Measurements from ENCODE around the gene C11orf98. TPM values are rescaled to one million over a fixed set of nuclear protein-coding genes. Genes with fewer than 3 reads are reported as not detected.
A peak's percentile ranks its signal among the peaks of the same experiment; 100 is the strongest.

The C11orf98 gene
- total RNA-seq, 1 experiment from 2014 or later = 154 TPM

DNA sequence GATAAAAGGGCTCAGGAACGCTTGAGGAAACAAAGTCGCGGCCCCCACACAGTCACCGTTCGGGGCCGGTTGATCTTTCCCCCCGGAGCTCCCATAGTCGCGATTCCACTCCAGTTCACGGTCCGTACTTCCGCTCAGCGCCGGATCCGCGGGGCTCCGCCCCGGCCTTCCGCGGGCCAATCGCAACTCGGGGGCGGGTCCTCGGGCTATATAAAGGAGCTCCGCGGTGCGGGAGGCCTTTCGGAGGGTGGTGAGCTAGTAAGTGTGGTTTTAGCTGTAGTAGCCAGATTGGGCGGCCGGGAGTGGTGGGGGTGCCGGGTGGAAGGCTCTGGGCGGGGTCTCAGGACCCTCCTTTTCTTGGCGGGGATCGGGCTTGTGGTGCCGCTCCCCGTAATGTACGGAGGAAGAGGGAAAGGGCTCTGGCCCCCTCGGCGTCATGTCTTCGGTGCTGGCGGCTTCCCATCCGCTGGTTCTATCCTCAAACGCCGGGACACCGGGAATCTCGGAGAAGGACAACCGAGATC lies at the start of gene C11orf98, which contains the start of gene CSKMT (continued):
- TF ChIP-seq, protein P1, sequence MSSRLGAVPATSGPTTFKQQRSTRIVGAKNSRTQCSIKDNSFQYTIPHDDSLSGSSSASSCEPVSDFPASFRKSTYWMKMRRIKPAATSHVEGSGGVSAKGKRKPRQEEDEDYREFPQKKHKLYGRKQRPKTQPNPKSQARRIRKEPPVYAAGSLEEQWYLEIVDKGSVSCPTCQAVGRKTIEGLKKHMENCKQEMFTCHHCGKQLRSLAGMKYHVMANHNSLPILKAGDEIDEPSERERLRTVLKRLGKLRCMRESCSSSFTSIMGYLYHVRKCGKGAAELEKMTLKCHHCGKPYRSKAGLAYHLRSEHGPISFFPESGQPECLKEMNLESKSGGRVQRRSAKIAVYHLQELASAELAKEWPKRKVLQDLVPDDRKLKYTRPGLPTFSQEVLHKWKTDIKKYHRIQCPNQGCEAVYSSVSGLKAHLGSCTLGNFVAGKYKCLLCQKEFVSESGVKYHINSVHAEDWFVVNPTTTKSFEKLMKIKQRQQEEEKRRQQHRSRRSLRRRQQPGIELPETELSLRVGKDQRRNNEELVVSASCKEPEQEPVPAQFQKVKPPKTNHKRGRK (CRISPR knock-in tag; IDR thresholded peaks at IDR 0.05; ENCODE audit: borderline replicate concordance) = no peak
- TF ChIP-seq, protein P2, sequence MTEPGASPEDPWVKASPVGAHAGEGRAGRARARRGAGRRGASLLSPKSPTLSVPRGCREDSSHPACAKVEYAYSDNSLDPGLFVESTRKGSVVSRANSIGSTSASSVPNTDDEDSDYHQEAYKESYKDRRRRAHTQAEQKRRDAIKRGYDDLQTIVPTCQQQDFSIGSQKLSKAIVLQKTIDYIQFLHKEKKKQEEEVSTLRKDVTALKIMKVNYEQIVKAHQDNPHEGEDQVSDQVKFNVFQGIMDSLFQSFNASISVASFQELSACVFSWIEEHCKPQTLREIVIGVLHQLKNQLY (CRISPR knock-in tag; IDR thresholded peaks at IDR 0.05) = no peak
- TF ChIP-seq HMGA2 (CRISPR knock-in tag; IDR thresholded peaks at IDR 0.05) (peak; percentile 26; the same call in 1 of the 2 replicates), GTF2I (CRISPR knock-in tag; conservative IDR thresholded peaks at IDR 0.05) (no peak), ZNF121 (CRISPR knock-in tag; IDR thresholded peaks at IDR 0.05) (no peak), GABPB1 (CRISPR knock-in tag; IDR thresholded peaks at IDR 0.05) (peak; percentile 19; the same call in 1 of the 2 replicates), TP53 (CRISPR knock-in tag; IDR thresholded peaks at IDR 0.05) (no peak), IRF2 (CRISPR knock-in tag; IDR thresholded peaks at IDR 0.05; ENCODE audit: borderline replicate concordance, low read depth) (no peak), NFYB (CRISPR knock-in tag; conservative IDR thresholded peaks at IDR 0.05; ENCODE audit: low read depth) (peak; percentile 80), ZNF263 (CRISPR knock-in tag; IDR thresholded peaks at IDR 0.05; ENCODE audit: low read depth) (no peak), FOXJ3 (CRISPR knock-in tag; IDR thresholded peaks at IDR 0.05; ENCODE audit: borderline replicate concordance) (no peak), CREB1 (CRISPR knock-in tag; IDR thresholded peaks at IDR 0.05) (no peak), ZNF671 (CRISPR knock-in tag; IDR thresholded peaks at IDR 0.05) (peak; percentile 91)
- TF ChIP-seq, protein P3, sequence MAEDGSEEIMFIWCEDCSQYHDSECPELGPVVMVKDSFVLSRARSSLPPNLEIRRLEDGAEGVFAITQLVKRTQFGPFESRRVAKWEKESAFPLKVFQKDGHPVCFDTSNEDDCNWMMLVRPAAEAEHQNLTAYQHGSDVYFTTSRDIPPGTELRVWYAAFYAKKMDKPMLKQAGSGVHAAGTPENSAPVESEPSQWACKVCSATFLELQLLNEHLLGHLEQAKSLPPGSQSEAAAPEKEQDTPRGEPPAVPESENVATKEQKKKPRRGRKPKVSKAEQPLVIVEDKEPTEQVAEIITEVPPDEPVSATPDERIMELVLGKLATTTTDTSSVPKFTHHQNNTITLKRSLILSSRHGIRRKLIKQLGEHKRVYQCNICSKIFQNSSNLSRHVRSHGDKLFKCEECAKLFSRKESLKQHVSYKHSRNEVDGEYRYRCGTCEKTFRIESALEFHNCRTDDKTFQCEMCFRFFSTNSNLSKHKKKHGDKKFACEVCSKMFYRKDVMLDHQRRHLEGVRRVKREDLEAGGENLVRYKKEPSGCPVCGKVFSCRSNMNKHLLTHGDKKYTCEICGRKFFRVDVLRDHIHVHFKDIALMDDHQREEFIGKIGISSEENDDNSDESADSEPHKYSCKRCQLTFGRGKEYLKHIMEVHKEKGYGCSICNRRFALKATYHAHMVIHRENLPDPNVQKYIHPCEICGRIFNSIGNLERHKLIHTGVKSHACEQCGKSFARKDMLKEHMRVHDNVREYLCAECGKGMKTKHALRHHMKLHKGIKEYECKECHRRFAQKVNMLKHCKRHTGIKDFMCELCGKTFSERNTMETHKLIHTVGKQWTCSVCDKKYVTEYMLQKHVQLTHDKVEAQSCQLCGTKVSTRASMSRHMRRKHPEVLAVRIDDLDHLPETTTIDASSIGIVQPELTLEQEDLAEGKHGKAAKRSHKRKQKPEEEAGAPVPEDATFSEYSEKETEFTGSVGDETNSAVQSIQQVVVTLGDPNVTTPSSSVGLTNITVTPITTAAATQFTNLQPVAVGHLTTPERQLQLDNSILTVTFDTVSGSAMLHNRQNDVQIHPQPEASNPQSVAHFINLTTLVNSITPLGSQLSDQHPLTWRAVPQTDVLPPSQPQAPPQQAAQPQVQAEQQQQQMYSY (CRISPR knock-in tag; IDR thresholded peaks at IDR 0.05) = peak; percentile 84
- TF ChIP-seq, protein P4, sequence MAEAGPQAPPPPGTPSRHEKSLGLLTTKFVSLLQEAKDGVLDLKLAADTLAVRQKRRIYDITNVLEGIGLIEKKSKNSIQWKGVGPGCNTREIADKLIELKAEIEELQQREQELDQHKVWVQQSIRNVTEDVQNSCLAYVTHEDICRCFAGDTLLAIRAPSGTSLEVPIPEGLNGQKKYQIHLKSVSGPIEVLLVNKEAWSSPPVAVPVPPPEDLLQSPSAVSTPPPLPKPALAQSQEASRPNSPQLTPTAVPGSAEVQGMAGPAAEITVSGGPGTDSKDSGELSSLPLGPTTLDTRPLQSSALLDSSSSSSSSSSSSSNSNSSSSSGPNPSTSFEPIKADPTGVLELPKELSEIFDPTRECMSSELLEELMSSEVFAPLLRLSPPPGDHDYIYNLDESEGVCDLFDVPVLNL (CRISPR knock-in tag; IDR thresholded peaks at IDR 0.05; ENCODE audit: borderline replicate concordance, low read depth) = no peak
- TF ChIP-seq, protein P5, sequence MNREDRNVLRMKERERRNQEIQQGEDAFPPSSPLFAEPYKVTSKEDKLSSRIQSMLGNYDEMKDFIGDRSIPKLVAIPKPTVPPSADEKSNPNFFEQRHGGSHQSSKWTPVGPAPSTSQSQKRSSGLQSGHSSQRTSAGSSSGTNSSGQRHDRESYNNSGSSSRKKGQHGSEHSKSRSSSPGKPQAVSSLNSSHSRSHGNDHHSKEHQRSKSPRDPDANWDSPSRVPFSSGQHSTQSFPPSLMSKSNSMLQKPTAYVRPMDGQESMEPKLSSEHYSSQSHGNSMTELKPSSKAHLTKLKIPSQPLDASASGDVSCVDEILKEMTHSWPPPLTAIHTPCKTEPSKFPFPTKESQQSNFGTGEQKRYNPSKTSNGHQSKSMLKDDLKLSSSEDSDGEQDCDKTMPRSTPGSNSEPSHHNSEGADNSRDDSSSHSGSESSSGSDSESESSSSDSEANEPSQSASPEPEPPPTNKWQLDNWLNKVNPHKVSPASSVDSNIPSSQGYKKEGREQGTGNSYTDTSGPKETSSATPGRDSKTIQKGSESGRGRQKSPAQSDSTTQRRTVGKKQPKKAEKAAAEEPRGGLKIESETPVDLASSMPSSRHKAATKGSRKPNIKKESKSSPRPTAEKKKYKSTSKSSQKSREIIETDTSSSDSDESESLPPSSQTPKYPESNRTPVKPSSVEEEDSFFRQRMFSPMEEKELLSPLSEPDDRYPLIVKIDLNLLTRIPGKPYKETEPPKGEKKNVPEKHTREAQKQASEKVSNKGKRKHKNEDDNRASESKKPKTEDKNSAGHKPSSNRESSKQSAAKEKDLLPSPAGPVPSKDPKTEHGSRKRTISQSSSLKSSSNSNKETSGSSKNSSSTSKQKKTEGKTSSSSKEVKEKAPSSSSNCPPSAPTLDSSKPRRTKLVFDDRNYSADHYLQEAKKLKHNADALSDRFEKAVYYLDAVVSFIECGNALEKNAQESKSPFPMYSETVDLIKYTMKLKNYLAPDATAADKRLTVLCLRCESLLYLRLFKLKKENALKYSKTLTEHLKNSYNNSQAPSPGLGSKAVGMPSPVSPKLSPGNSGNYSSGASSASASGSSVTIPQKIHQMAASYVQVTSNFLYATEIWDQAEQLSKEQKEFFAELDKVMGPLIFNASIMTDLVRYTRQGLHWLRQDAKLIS (CRISPR knock-in tag; IDR thresholded peaks at IDR 0.05; ENCODE audit: borderline replicate concordance) = no peak
- TF ChIP-seq, protein P6, sequence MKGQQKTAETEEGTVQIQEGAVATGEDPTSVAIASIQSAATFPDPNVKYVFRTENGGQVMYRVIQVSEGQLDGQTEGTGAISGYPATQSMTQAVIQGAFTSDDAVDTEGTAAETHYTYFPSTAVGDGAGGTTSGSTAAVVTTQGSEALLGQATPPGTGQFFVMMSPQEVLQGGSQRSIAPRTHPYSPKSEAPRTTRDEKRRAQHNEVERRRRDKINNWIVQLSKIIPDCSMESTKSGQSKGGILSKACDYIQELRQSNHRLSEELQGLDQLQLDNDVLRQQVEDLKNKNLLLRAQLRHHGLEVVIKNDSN (CRISPR knock-in tag; IDR thresholded peaks at IDR 0.05) = no peak
- TF ChIP-seq, protein P7, sequence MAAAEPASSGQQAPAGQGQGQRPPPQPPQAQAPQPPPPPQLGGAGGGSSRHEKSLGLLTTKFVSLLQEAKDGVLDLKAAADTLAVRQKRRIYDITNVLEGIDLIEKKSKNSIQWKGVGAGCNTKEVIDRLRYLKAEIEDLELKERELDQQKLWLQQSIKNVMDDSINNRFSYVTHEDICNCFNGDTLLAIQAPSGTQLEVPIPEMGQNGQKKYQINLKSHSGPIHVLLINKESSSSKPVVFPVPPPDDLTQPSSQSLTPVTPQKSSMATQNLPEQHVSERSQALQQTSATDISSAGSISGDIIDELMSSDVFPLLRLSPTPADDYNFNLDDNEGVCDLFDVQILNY (CRISPR knock-in tag; IDR thresholded peaks at IDR 0.05) = 0 out of 2 replicates have a peak, but pooled peaks have one; percentile 21
- TF ChIP-seq, protein P8, sequence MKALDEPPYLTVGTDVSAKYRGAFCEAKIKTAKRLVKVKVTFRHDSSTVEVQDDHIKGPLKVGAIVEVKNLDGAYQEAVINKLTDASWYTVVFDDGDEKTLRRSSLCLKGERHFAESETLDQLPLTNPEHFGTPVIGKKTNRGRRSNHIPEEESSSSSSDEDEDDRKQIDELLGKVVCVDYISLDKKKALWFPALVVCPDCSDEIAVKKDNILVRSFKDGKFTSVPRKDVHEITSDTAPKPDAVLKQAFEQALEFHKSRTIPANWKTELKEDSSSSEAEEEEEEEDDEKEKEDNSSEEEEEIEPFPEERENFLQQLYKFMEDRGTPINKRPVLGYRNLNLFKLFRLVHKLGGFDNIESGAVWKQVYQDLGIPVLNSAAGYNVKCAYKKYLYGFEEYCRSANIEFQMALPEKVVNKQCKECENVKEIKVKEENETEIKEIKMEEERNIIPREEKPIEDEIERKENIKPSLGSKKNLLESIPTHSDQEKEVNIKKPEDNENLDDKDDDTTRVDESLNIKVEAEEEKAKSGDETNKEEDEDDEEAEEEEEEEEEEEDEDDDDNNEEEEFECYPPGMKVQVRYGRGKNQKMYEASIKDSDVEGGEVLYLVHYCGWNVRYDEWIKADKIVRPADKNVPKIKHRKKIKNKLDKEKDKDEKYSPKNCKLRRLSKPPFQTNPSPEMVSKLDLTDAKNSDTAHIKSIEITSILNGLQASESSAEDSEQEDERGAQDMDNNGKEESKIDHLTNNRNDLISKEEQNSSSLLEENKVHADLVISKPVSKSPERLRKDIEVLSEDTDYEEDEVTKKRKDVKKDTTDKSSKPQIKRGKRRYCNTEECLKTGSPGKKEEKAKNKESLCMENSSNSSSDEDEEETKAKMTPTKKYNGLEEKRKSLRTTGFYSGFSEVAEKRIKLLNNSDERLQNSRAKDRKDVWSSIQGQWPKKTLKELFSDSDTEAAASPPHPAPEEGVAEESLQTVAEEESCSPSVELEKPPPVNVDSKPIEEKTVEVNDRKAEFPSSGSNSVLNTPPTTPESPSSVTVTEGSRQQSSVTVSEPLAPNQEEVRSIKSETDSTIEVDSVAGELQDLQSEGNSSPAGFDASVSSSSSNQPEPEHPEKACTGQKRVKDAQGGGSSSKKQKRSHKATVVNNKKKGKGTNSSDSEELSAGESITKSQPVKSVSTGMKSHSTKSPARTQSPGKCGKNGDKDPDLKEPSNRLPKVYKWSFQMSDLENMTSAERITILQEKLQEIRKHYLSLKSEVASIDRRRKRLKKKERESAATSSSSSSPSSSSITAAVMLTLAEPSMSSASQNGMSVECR (CRISPR knock-in tag; IDR thresholded peaks at IDR 0.05; ENCODE audit: borderline replicate concordance) = 0 out of 2 replicates have a peak, but pooled peaks have one; percentile 52
- TF ChIP-seq, protein P9, sequence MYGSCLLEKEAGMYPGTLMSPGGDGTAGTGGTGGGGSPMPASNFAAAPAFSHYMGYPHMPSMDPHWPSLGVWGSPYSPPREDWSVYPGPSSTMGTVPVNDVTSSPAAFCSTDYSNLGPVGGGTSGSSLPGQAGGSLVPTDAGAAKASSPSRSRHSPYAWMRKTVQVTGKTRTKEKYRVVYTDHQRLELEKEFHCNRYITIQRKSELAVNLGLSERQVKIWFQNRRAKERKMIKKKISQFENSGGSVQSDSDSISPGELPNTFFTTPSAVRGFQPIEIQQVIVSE (CRISPR knock-in tag; IDR thresholded peaks at IDR 0.05; ENCODE audit: borderline replicate concordance) = peak; percentile 88; the same call in 1 of the 2 replicates

Data from WTC11 (cell line).